Measurements from ENCODE around the gene XCL2.

GRCh38 chr1:168583571-168583970 is 39.8 kb upstream of the XCL2 start:
- TF ChIP-seq POLR2A (IDR thresholded peaks at IDR 0.05; ENCODE audit: low read depth, low read length) (no peak), TAF1 (IDR thresholded peaks at IDR 0.05; ENCODE audit: low read depth, low read length) (no peak), POLR2AphosphoS5 (IDR thresholded peaks at IDR 0.05; ENCODE audit: low read depth, low read length) (no peak), POU2F2 (IDR thresholded peaks at IDR 0.05; ENCODE audit: low read depth, low read length) (no peak), PAX5 (IDR thresholded peaks at IDR 0.05; ENCODE audit: insufficient read depth, low read length, severe bottlenecking) (no peak)
